ENCODE results near the gene ARID1A. TPM values are rescaled to one million over a fixed set of nuclear protein-coding genes. Genes with fewer than 3 reads are reported as not detected.

The ARID1A gene
- total RNA-seq, 6 experiments from 2014 or later, result 46.1 to 51.2 (median 49.2) TPM

DNA sequence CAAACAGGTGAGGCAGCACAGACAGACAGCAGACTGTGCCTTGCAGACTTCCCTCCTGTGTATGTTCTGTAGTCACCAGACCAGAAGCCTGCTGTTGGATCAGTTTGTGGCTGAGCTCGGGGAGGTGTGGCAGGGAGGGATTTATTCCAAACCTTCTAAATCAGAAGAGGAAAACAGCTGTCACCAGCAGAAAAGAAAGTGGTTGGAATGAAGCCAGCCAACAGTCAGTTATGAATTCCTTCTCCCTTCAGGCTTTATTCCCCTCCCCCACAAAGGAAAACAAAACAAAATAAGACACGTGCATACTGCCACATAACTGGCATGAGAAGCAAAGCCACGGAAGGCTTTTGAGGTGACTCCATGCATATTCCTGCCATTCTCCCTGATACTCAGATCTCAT is 72.9 kb downstream of the ARID1A start:
- Mint-ChIP-seq H3K36me3 (ENCODE audit: low read depth) (peaks cover 64% of the 10 kb centered on the region), H3K9me3 (no peaks in the 10 kb centered on the region), H3K27me3 (ENCODE audit: insufficient read depth) (peaks cover 7% of the 10 kb centered on the region), H3K4me3 (peak overlapping the region; percentile 47; the same call in 1 of the 2 replicates), H3K27ac (peak overlapping the region; percentile 68), H3K4me1 (ENCODE audit: low read depth) (peaks cover 70% of the 10 kb centered on the region)
- DNase-seq, result peak; percentile 88
- TF ChIP-seq, protein P1, sequence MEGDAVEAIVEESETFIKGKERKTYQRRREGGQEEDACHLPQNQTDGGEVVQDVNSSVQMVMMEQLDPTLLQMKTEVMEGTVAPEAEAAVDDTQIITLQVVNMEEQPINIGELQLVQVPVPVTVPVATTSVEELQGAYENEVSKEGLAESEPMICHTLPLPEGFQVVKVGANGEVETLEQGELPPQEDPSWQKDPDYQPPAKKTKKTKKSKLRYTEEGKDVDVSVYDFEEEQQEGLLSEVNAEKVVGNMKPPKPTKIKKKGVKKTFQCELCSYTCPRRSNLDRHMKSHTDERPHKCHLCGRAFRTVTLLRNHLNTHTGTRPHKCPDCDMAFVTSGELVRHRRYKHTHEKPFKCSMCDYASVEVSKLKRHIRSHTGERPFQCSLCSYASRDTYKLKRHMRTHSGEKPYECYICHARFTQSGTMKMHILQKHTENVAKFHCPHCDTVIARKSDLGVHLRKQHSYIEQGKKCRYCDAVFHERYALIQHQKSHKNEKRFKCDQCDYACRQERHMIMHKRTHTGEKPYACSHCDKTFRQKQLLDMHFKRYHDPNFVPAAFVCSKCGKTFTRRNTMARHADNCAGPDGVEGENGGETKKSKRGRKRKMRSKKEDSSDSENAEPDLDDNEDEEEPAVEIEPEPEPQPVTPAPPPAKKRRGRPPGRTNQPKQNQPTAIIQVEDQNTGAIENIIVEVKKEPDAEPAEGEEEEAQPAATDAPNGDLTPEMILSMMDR (IDR thresholded peaks at IDR 0.05), result no peak

DNA sequence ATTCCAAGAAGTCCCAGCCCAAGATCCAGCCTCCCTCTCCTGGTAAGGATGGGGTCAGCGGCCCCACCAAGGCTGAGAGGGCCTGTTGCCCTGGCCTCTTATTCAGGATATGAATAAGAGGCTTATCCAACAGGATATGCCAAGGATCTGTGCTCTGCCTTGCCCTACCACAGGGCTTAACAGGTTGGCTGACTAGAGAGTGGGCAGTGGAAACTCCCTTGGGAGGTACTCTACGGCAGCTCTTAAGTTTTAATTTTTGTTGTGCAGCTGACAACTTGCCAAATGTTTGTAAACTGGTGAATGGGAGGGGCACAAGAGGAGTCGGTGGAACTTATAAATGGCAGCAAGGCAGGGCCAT is 75.4 kb downstream of the ARID1A start:
- H3K4me3 Mint-ChIP-seq, result peak overlapping the region; percentile 82
- no peak for DNase-seq
- H3K27me3 Mint-ChIP-seq (ENCODE audit: insufficient read depth), result peaks cover 7% of the 10 kb centered on the region
- no peaks in the 10 kb centered on the region for H3K9me3 Mint-ChIP-seq
- H3K27ac Mint-ChIP-seq, result peak overlapping the region; percentile 100
- peaks cover 86% of the 10 kb centered on the region for H3K4me1 Mint-ChIP-seq (ENCODE audit: low read depth)
- TF ChIP-seq, protein P1 (IDR thresholded peaks at IDR 0.05), result no peak
- peaks cover 80% of the 10 kb centered on the region for H3K36me3 Mint-ChIP-seq (ENCODE audit: low read depth)

DNA sequence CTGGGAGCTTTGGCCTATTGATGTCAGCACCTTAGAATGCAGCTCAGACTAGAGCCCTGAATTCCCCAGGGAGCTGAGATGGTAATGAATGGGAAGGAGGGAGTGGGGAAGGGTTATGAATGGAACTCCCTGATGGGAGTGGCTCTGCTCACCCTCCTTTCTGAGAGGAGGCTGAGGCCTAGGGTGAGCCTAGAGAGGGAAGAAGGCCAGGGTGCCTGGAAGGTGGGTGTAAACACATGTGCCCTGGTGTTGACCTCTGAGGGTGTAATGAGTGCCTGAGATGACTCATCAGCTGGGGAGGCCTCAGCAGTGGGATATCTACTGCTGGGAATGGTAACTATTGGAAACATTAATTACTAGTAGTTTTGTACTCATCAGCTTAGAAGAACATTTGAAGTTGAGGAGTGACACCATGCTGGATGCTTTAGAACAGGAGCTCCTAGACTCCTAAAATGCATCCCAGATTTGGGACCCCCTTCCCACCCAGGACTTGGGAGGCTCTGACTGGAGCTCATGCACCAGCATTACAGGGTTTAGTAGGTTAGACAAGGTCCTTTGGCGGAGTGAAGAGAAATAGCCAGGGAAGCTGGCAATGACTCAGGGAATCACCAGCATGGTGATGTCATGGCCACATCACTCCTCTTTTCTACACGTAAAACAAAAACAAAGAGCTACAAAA is 76.0 kb downstream of the ARID1A start:
- peak; percentile 95 for DNase-seq
- peaks cover 7% of the 10 kb centered on the region for H3K27me3 Mint-ChIP-seq (ENCODE audit: insufficient read depth)
- peaks cover 84% of the 10 kb centered on the region for H3K4me1 Mint-ChIP-seq (ENCODE audit: low read depth)
- peak overlapping the region; percentile 100 for H3K27ac Mint-ChIP-seq
- peak overlapping the region; percentile 82 for H3K4me3 Mint-ChIP-seq
- no peaks in the 10 kb centered on the region for H3K9me3 Mint-ChIP-seq
- TF ChIP-seq, protein P1 (IDR thresholded peaks at IDR 0.05), result no peak
- peaks cover 80% of the 10 kb centered on the region for H3K36me3 Mint-ChIP-seq (ENCODE audit: low read depth)

DNA sequence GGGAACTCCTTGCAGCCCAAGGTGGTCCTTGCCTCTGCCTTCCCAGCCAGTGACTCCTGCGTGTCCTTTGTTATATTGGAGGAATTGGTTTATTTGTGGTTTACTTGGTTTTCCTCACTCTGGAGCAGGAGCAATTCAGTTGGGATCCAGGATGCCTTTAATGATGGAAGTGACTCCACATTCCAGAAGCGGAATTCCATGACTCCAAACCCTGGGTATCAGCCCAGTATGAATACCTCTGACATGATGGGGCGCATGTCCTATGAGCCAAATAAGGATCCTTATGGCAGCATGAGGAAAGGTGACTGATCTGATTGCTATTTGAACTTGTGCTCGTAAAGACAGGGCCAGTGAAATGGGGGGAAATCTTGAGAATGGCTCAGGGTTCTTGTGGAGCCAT is 76.9 kb downstream of the ARID1A start:
- Mint-ChIP-seq H3K27ac (peak overlapping the region; percentile 100), H3K27me3 (ENCODE audit: insufficient read depth) (peaks cover 7% of the 10 kb centered on the region), H3K36me3 (ENCODE audit: low read depth) (peaks cover 73% of the 10 kb centered on the region), H3K4me3 (peak overlapping the region; percentile 82), H3K9me3 (no peaks in the 10 kb centered on the region), H3K4me1 (ENCODE audit: low read depth) (peaks cover 75% of the 10 kb centered on the region)
- DNase-seq, result peak; percentile 98
- TF ChIP-seq, protein P1 (IDR thresholded peaks at IDR 0.05), result no peak

DNA sequence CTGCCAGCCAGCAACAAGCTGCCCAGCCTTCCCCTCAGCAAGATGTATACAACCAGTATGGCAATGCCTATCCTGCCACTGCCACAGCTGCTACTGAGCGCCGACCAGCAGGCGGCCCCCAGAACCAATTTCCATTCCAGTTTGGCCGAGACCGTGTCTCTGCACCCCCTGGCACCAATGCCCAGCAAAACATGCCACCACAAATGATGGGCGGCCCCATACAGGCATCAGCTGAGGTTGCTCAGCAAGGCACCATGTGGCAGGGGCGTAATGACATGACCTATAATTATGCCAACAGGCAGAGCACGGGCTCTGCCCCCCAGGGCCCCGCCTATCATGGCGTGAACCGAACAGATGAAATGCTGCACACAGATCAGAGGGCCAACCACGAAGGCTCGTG is 78.6 kb downstream of the ARID1A start:
- Mint-ChIP-seq H3K4me1 (ENCODE audit: low read depth) (peaks cover 57% of the 10 kb centered on the region), H3K36me3 (ENCODE audit: low read depth) (peaks cover 71% of the 10 kb centered on the region), H3K9me3 (no peaks in the 10 kb centered on the region), H3K4me3 (peak overlapping the region; percentile 9; the same call in 1 of the 2 replicates), H3K27me3 (ENCODE audit: insufficient read depth) (peaks cover 8% of the 10 kb centered on the region), H3K27ac (peak overlapping the region; percentile 100)
- DNase-seq, result no peak
- TF ChIP-seq, protein P1 (IDR thresholded peaks at IDR 0.05), result 0 out of 2 replicates have a peak, but pooled peaks have one; percentile 12
